Activated CD8-positive, alpha-beta memory T cell treated with anti-CD3 and anti-CD28 coated beads for 4 hours (primary cell): ENCODE results near the gene DAPK2.

Source experiments
- DNase-seq, 2 donors: peaks; one replicate each; pipeline ENCODE4 v3.0.0-alpha.2; 2020; ENCODE audit warnings: low read depth in 2 of 2

The DAPK2 gene

DNA sequence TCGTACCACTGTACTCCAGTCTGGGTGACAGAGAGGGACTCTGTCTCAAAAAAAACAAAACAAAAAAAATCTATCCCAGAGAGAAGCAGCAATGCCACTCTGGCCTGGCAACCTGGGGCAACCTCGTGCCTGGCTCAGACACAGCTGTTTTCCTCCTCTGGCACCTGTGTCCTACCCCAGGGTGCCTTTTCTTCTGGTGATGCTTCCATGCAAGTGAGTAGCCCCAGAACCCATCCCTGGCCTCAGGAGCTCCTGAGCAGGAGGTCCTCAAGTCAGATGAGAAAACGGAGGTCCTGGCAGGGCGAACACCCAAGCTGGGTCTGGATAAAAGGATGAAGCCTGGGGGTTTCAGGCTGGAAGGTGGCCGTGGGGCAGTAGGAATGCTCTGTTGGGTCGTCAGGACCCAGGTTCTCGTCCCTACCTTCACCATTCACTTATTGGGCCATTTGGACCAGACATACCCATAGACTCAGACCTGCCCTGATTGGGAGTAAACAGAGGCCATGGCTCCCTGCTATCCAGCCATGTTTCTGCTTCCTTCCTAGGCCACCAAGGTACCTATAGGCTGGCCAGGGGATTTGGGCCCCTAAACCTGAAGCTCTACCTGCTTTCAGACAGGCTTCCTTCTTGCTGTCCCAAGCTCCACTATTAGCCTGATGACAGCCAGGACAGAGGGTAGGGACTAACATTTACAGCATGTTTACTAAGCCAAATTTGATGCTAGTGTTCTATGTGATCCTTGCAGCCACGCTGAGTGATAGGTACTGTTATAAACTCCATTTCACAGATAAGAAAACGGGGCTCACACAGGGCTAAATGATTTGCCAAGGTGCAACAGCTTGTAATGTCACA lies 102.2 kb downstream of the DAPK2 start:
- no peak for DNase-seq

DNA sequence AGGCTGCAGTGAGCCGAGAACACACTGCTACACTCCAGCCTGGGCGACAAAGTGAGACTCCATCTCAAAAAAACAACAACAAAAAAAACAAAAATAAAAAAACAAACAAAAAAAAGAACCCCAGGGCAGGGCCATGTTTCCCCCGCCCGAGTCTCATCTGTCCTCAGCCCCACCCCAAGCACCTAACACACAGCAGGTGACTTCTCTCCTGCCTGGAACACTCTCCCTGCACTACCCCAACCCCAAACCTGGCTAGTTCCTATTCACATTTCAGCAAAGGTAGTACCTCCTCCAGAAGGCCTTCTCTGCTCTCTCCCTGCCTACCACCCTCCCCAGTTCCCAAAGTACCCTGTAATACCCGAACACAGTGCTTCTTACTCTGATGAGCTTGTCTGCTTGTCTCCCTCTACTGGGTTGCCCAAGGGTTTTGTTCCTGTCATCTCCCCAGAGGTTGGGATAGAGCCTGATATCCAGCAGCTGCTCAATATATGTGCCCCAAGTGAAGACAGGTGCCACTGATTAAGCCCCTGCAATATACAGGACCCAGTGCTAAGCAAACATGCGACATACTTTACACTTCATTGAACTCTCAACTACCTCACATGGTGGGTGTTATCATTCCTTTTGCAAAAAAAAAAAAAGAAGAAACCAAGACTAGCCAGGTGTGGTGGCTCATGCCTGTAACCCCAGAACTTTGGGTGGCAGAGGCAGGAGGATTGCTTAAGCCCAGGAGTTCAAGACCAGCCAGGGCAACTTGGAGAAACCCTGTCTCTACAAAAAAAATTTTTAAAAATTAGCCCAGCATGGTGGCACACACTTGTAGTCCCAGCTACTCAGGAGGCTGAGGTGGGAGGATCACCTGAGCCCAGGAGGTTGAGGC lies 103.6 kb downstream of the DAPK2 start:
- no peak for DNase-seq

- DNase-seq = no peak
Observed at GRCh38 chr15:63941698-63942465, 104.4 kb downstream of the DAPK2 start.

- DNase-seq = no peak
Observed at GRCh38 chr15:63940966-63941620, 105.2 kb downstream of the DAPK2 start.

DNA sequence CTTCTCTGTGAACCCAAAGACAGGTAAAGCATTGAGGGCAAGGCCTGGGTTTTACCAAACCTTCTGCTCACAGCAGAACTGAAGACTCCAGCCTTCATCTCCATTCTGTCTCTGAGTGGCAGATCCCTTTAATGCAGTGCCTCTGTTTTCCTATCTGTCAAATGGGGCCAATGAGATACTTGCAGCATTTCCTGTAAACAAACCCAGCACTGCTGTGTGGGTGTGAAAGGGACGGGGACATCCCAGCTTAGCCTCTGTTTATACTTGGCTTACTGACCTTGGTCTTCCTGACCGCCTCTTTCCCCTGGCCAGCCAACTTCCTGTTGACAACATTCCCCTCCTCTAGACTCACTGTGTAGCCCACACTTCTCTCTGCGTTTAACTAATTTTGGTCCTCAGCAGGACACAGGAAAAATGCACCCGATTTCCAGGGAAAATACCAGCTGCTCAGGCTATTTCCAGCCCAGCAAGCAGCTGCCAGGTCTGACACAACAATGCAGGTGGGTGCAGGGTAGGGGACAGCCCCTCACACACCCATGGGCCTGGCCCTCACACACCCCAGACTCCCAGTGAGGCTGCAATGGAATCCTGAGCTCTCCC lies 106.7 kb downstream of the DAPK2 start:
- no peak for DNase-seq

DNA sequence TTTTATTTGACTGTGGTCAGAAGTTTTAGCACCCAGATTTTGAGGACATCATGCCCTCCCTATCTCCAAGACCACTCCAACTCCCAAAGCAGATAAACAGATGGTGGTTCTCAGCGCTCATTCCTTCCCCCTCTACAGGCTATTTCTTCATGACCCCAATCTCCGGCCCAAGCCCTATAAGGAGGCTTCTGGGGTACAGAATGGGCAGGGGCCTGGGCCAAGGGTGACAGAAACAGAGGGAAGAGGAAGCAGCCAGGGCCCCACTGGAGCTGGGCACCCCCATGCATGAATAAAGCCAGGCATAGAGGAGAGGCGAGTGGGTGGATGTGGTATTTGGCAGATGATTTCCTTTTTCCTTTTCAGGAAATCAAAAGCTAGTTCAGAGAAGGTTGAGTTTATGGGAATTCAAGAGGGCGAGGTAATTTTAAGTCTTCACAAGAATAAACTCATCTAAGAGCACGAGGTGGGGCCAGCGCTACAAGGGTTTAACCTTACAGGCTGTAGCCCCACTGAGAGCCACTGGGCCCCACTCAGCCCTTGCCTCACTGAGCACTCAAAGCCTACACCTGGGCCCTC lies 107.7 kb downstream of the DAPK2 start:
- peak in 1 of 2 donors; percentile 7 for DNase-seq

- DNase-seq = no peak
Observed at GRCh38 chr15:63933522-63933921, 112.8 kb downstream of the DAPK2 start.

DNA sequence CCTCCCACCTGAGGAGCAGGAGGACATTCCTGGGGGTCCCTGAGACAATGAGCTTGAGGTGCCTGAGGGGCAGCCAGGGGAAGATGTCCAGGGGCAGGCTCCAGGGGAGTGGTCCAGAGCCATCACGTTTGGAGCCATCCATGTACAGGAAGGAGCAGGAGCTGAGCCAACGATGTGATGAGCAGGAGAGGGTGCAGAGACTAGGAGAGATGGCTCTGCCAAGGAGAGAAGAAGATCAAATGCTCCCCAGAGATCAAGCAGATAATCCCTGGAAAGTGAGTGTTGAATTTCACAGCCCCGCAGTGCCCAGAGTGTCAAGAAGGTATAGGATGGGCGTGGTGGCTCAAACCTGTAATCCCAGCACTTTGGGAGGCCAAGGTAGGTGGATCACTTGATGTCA lies 114.7 kb downstream of the DAPK2 start:
- no peak for DNase-seq

DNA sequence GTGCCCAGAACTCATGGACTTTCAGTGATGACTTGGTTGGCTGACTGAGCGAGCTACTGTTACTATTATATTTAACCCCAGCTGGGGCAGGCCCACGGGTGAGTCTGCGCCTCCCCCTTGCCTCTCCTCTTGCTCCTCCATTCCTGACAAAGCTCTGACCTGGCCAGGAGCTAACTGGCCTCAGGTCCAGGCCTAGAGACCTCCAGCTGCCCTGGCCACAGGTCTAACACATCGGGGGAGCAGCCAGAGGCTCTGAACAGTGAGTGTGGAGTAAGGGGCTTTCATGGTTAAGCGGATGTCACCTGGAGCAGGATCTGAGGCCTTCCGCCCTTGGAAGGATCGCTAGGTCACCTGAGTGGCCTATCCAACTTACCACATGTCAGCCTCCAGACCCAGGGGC lies 116.3 kb downstream of the DAPK2 start:
- no peak for DNase-seq

- no peak for DNase-seq
Observed at GRCh38 chr15:63928185-63928842, 118.0 kb downstream of the DAPK2 start.

DNA sequence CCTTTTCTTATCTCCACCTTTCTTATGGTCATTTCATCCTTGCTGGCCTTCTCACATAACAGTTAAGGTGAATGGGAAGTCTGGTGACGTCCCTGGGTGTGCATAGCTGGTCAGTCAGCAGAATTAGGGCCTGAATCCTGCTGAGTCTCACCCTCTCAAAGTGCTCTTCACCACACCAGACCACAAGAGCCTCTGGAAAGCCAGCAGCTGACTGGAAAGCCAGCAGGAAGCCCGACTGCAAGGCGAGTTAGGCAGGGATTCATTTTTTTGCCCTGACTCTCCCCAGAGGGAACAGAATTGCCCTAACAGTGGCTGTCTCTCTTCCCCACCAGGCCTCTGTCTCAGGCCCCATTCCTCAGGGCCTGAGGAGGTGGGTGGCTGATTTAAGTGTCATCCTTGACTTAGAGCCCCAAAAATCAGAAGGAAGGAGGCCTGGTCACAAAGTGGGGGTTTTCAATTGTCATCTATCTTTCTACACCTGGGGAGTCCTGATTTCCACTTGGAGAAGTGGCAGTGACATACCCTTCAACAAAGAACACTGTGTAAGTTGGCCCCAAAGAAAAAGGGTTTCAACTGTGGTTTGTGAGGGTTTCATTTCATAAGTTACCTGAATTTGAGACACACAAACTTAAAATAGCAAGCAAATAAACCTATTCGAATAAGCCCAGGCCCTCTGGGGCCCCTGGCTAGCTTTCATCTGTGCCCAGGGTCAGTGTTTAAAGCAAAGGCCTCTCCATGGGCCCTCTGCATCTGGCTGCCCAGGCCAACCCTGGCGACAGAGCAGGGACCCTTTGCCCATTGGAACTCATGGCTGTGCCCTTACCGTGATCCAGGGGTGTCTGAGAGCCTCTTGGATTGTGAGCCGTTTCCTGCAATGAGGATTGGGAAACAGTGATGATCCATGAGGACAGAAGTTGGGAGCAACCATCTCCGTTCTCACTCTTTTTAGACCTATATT lies 122.0 kb downstream of the DAPK2 start:
- DNase-seq = no peak

DNA sequence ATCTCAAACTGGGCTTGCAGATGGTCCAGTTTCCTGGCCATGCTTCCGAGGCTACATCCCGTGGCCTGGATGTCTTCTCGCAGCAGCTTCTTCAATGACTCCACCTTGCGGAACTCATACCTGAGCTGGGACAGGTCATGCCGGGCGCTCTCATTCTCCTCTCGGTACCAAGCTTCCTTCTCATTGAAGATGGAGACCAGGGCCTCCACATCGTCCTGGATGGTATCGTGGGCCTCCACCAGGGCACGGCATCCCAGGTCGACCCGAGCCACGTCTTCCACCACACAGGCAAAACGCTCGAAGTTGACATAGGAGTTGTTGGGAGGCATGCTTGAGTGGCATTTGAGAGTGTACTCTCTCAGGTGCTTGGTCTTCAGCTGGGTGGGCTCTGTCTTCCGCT lies 123.4 kb downstream of the DAPK2 start:
- no peak for DNase-seq

GRCh38 chr15:63922261-63922904 lies 123.9 kb downstream of the DAPK2 start:
- no peak for DNase-seq

DNA sequence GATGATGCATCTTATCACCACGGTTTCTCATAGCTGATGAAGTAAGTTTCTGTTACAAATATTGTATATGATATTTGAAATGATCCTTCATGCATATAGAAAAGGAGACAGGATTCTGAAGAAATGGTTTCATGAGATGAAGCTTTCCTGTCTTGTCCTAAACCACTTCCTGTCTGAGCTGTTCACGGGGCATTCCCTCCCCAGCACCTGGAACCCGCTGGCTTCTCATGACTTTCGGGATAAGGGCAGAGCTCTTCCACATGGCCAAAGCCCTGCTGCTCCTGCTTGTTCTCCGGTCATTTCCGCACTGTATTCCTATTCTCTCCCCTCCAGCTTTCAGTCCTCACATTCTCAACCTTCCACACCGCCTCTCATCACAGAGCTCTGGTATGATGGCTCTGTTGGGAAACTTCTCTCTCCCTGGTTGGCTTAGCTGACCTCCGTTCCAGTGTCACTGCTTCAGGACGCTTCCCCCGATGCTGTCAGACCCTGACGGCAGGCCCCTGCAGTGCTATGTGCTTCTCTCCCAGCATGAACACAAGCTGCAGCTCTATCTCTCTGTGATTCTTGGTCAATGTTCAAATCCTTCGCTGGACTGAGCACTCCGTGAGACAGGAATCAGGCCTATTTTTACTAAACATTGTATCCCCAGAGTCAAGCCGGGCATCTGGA lies 125.6 kb downstream of the DAPK2 start:
- DNase-seq = no peak

DNA sequence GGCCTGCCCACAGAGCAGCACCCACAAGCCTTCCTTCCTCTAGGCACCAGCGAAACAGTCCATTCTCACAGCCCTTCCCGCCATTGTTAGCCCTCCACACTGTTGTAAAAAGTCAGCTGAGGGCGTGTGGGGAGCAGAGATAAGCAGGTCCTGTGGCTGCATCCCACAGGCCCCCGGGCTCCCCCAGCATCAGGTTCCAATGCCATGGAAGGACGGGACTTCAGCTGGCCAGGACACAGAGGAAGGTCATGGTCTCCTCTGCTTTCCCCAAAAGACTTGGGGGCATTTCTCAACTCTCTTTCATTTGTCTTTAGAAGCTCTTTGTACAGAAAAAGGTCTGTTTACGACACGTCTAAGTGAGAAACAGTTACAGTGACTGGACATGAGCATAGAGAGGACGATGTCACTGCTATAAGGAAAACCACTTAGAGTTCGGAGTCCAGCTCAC lies 127.4 kb downstream of the DAPK2 start:
- no peak for DNase-seq

GRCh38 chr15:63918317-63918672 lies 128.0 kb downstream of the DAPK2 start:
- DNase-seq = no peak

GRCh38 chr15:63917588-63918316 lies 128.5 kb downstream of the DAPK2 start:
- no peak for DNase-seq
